ENCODE data around the gene NGF. TPM values are rescaled to one million over a fixed set of nuclear protein-coding genes. Genes with fewer than 3 reads are reported as not detected.

Gene NGF
- total and polyA plus RNA-seq, 3 donors from 2014 or later, result 0.63 to 3.3 (median 1.4) TPM

- 83 to 84% methylated on average over 8 of the region's 8 CpGs for WGBS, 2 donors
- DNase-seq, result no peak
- no peaks in the 10 kb centered on the region for H3K36me3 ChIP-seq (ENCODE audit: low read depth, missing control alignments)
- H3K4me3 ChIP-seq, result no peak overlapping the region
- H3K9me3 ChIP-seq, result no peaks in the 10 kb centered on the region
- intact Hi-C loops (cut with DNase I; ENCODE audit: low total_unique reads), result no loop called here
- no peak overlapping the region for H3K27ac ChIP-seq
- TF ChIP-seq POLR2A (IDR thresholded peaks at IDR 0.05) (no peak), CTCF (IDR thresholded peaks at IDR 0.05) (no peak)
- no peaks in the 10 kb centered on the region for H3K27me3 ChIP-seq
- H3K4me1 ChIP-seq, result no peaks in the 10 kb centered on the region
Observed at GRCh38 chr1:115300087-115300876, 37.8 kb downstream of the NGF start.

GRCh38 chr1:115299266-115299665, 38.8 kb downstream of the NGF start:
- no peak for TF ChIP-seq CTCF (IDR thresholded peaks at IDR 0.05)
- no peak for TF ChIP-seq POLR2A (IDR thresholded peaks at IDR 0.05)
- no peak overlapping the region for H3K27ac ChIP-seq
- H3K36me3 ChIP-seq (ENCODE audit: low read depth, missing control alignments), result no peaks in the 10 kb centered on the region
- no peak for DNase-seq
- H3K9me3 ChIP-seq, result no peaks in the 10 kb centered on the region
- no peaks in the 10 kb centered on the region for H3K4me1 ChIP-seq
- intact Hi-C loops (cut with DNase I; ENCODE audit: low total_unique reads), result no loop called here
- 81 to 86% methylated on average over 2 of the region's 2 CpGs for WGBS, 2 donors
- no peak overlapping the region for H3K4me3 ChIP-seq
- no peaks in the 10 kb centered on the region for H3K27me3 ChIP-seq

- no peak overlapping the region for H3K27ac ChIP-seq
- no peak for DNase-seq
- no peak overlapping the region for H3K4me3 ChIP-seq
- no peaks in the 10 kb centered on the region for H3K27me3 ChIP-seq
- H3K9me3 ChIP-seq, result no peaks in the 10 kb centered on the region
- H3K4me1 ChIP-seq, result no peaks in the 10 kb centered on the region
- TF ChIP-seq POLR2A (IDR thresholded peaks at IDR 0.05) (no peak), CTCF (IDR thresholded peaks at IDR 0.05) (no peak)
- 95 to 100% methylated on average over 2 of the region's 2 CpGs for WGBS, 2 donors
- H3K36me3 ChIP-seq (ENCODE audit: low read depth, missing control alignments), result no peaks in the 10 kb centered on the region
- intact Hi-C loops (cut with DNase I; ENCODE audit: low total_unique reads), result no loop called here
Observed at GRCh38 chr1:115296981-115297380, 41.1 kb downstream of the NGF start.

GRCh38 chr1:115295904-115296696, 41.9 kb downstream of the NGF start:
- WGBS, 2 donors, result 79 to 89% methylated on average over 3 of the region's 3 CpGs
- Histone ChIP-seq H3K36me3 (ENCODE audit: low read depth, missing control alignments) (no peaks in the 10 kb centered on the region), H3K4me3 (no peak overlapping the region), H3K27ac (no peak overlapping the region), H3K27me3 (no peaks in the 10 kb centered on the region), H3K9me3 (no peaks in the 10 kb centered on the region), H3K4me1 (no peaks in the 10 kb centered on the region)
- intact Hi-C loops (cut with DNase I; ENCODE audit: low total_unique reads), result no loop called here
- no peak for TF ChIP-seq POLR2A (IDR thresholded peaks at IDR 0.05)
- TF ChIP-seq CTCF (IDR thresholded peaks at IDR 0.05), result no peak
- no peak for DNase-seq

All from testis (tissue), 3 donors.